GM23338 (cell line): ENCODE data around the gene PPP6R1. TPM values are rescaled to one million over a fixed set of nuclear protein-coding genes. Genes with fewer than 3 reads are reported as not detected.

ENCODE experiments used
- ATAC-seq: fragments of 200-7000 bp; cut with Tn5 transposase; 3 replicates; pipeline ENCODE4 v1.9.1; 2020
- DNase-seq: peaks from one replicate; pipeline ENCODE4 v3.0.0-alpha.2; 2015; ENCODE audit warnings: low spot score
- H2AFZ ChIP-seq: fragments of 200-600 bp; sonication (generic); 2 replicates; pipeline ENCODE4 v1.8.0; 2016; ENCODE audit warnings: antibody characterized with exemption, mild to moderate bottlenecking, moderate library complexity
- H3F3A ChIP-seq: fragments of 200-600 bp; sonication (generic); replicated peaks from 2 replicates; pipeline ENCODE4 v1.8.0; 2017; ENCODE audit warnings: antibody characterized with exemption, mixed run types, low read depth
- H3K27ac ChIP-seq: fragments of 200-600 bp; sonication (generic); 2 replicates; pipeline ENCODE4 v1.6.1; 2016; ENCODE audit warnings: low read depth
- H3K27me3 ChIP-seq: fragments of 200-600 bp; sonication (generic); 2 replicates; pipeline ENCODE4 v1.8.0; 2016; ENCODE audit warnings: mild to moderate bottlenecking, mixed run types, moderate library complexity; ENCODE audit not compliant: insufficient read depth
- H3K36me3 ChIP-seq: fragments of 200-600 bp; sonication (generic); 2 replicates; pipeline ENCODE4 v1.8.0; 2016; ENCODE audit warnings: mild to moderate bottlenecking; ENCODE audit not compliant: insufficient read depth
- H3K4me1 ChIP-seq: fragments of 200-600 bp; sonication (generic); 2 replicates; pipeline ENCODE4 v1.8.0; 2016; ENCODE audit warnings: mild to moderate bottlenecking, moderate library complexity; ENCODE audit not compliant: insufficient read depth
- H3K4me2 ChIP-seq: fragments of 200-600 bp; sonication (generic); 2 replicates; pipeline ENCODE4 v1.7.1; 2017; ENCODE audit warnings: mixed run types
- H3K4me3 ChIP-seq: fragments of 200-600 bp; sonication (generic); 2 replicates; pipeline ENCODE4 v1.6.1; 2016; ENCODE audit warnings: mixed run types
- H3K79me2 ChIP-seq: fragments of 200-600 bp; sonication (generic); replicated peaks from 2 replicates; pipeline ENCODE4 v1.8.0; 2017; ENCODE audit warnings: mild to moderate bottlenecking; ENCODE audit not compliant: insufficient read depth
- H3K9me2 ChIP-seq: fragments of 200-600 bp; sonication (generic); 2 replicates; pipeline ENCODE4 v1.8.0; 2017; ENCODE audit not compliant: insufficient read depth
- H4K20me1 ChIP-seq: fragments of 200-600 bp; sonication (generic); replicated peaks from 2 replicates; pipeline ENCODE4 v1.8.0; 2017; ENCODE audit warnings: mild to moderate bottlenecking; ENCODE audit not compliant: insufficient read depth
- H3K27ac Mint-ChIP-seq: 2 replicates; pipeline ENCODE4 v1.8.0; 2020; ENCODE audit warnings: inconsistent platforms, mild to moderate bottlenecking, moderate library complexity, mixed read lengths
- H3K27me3 Mint-ChIP-seq: 3 replicates; pipeline ENCODE4 v1.8.0; 2022; ENCODE audit warnings: low read depth, mild to moderate bottlenecking, moderate library complexity, mixed read lengths, inconsistent platforms; ENCODE audit not compliant: insufficient read depth, poor library complexity
- H3K36me3 Mint-ChIP-seq: 3 replicates; pipeline ENCODE4 v1.8.0; 2021; ENCODE audit warnings: low read depth, mild to moderate bottlenecking, inconsistent platforms, moderate library complexity, mixed read lengths
- H3K4me1 Mint-ChIP-seq: 3 replicates; pipeline ENCODE4 v1.8.0; 2020; ENCODE audit warnings: mild to moderate bottlenecking, inconsistent platforms, mixed read lengths
- H3K4me3 Mint-ChIP-seq: 3 replicates; pipeline ENCODE4 v1.8.0; 2021; ENCODE audit warnings: moderate library complexity, mild to moderate bottlenecking, inconsistent platforms, mixed read lengths
- H3K9me3 Mint-ChIP-seq: 3 replicates; pipeline ENCODE4 v1.8.0; 2020; ENCODE audit warnings: moderate library complexity, mild to moderate bottlenecking, inconsistent platforms, mixed read lengths
- CREB1 ChIP-seq: fragments of 250-450 bp; sonication (Bioruptor Pico); IDR thresholded peaks from 2 replicates; pipeline ENCODE4 v1.5.0; 2020; ENCODE audit warnings: low read depth, mild to moderate bottlenecking, moderate library complexity
- CTCF ChIP-seq, 2 experiments: fragments of 200-600 bp in 1 of 2; sonication (generic) in 1 of 2; conservative IDR thresholded peaks; 2 replicates each; pipeline versions ENCODE4 v1.5.1 to v1.6.1; 2016 to 2017; ENCODE audit warnings: antibody characterized with exemption in 2 of 2, low read depth in 2 of 2, mild to moderate bottlenecking in 2 of 2, moderate library complexity in 1 of 2
- ETS1 ChIP-seq: IDR thresholded peaks from 2 replicates; pipeline ENCODE4 v1.6.1; 2016; ENCODE audit warnings: antibody characterized with exemption
- EZH2 ChIP-seq: fragments of 200-600 bp; sonication (generic); IDR thresholded peaks from one replicate; pipeline ENCODE4 v1.8.0; 2017; ENCODE audit warnings: antibody characterized with exemption, mild to moderate bottlenecking, low read depth; ENCODE audit not compliant: unreplicated experiment
- EZH2phosphoT487 ChIP-seq: fragments of 200-600 bp; sonication (generic); IDR thresholded peaks from one replicate; pipeline ENCODE4 v1.8.1; 2018; ENCODE audit warnings: antibody characterized with exemption; ENCODE audit not compliant: unreplicated experiment
- JUNB ChIP-seq: IDR thresholded peaks from one replicate; pipeline ENCODE4 v1.6.1; 2016; ENCODE audit warnings: antibody characterized with exemption; ENCODE audit not compliant: unreplicated experiment
- NANOG ChIP-seq: IDR thresholded peaks from 2 replicates; pipeline ENCODE4 v1.6.1; 2016; ENCODE audit warnings: antibody characterized with exemption, borderline replicate concordance
- POLR2AphosphoS5 ChIP-seq: IDR thresholded peaks from 2 replicates; pipeline ENCODE4 v1.6.1; 2016; ENCODE audit warnings: antibody characterized with exemption, low read depth
- STAT1 ChIP-seq: IDR thresholded peaks from one replicate; pipeline ENCODE4 v1.6.1; 2016; ENCODE audit warnings: antibody characterized with exemption; ENCODE audit not compliant: unreplicated experiment
- ZNF114 ChIP-seq: fragments of 250-450 bp; sonication (Bioruptor Pico); IDR thresholded peaks from 2 replicates; pipeline ENCODE4 v1.5.0; 2020; ENCODE audit warnings: mild to moderate bottlenecking, moderate library complexity
- ZNF331 ChIP-seq: fragments of 250-450 bp; sonication (Bioruptor Pico); IDR thresholded peaks from 2 replicates; pipeline ENCODE4 v1.5.0; 2020; ENCODE audit warnings: low read depth, mild to moderate bottlenecking, moderate library complexity
- polyA plus RNA-seq: library from polyadenylated mRNA; unstranded; fragments of >200 nt; fragmentation: Nextera tagmentation; extraction: Ambion mirVana; gene quantifications from 2 replicates; pipeline ENCODE4 v1.2.1, GENCODE V29; 2016
- total RNA-seq: library from RNA; depleted of rRNA; stranded (reverse); fragments of >200 nt; shearing (Covaris generic); gene quantifications from 2 replicates; pipeline ENCODE4 v1.2.3, GENCODE V29; 2014
- TF ChIP-seq, protein P1 (sequence below): IDR thresholded peaks from one replicate; pipeline ENCODE4 v1.6.1; 2018; ENCODE audit warnings: antibody characterized with exemption; ENCODE audit not compliant: unreplicated experiment
- TF ChIP-seq, protein P2 (sequence below): fragments of 250-450 bp; sonication (Bioruptor Pico); IDR thresholded peaks from 2 replicates; pipeline ENCODE4 v1.5.0; 2020; ENCODE audit warnings: mild to moderate bottlenecking, moderate library complexity

The PPP6R1 gene
- total and polyA plus RNA-seq, 2 experiments from 2014 or later, result 22.2 to 70.8 TPM

DNA sequence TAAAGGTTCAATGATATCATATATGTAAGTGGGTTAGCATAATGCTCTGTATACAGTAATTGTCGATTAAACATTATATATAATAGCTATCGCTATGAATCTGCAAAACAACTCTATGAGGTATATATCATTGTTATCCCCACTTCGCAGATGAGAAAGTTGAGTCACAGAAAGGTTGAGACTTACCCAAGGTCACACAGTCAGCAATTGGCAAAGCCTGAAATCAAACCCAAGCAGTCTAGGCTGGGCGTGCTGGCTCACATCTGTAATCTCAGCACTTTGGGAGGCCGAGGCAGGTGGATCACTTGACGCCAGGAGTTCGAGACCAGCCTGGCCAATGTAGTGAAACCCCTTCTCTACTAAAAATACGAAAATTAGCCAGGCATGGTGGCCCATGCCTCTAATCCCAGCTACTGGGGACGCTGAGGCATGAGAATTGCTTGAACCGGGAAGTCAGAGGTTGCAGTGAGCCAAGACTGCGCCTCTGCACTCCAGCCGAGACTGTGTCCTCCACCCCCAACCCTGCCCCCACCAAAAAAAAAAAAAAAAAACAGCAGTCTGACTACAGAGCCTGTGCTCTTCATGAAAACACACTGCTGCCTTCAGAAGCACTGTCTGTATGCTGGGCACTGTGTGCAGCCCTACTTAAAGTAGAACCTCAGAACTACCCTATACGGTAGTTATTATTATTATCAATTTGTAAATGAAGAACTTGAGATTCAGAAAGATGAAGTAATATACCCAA is 19.7 kb upstream of the PPP6R1 start:
- H3K4me2 ChIP-seq, result peak overlapping the region; percentile 95
- DNase-seq, result no peak
- peaks cover 7% of the 10 kb centered on the region for H4K20me1 ChIP-seq
- Mint-ChIP-seq H3K36me3 (peaks cover 10% of the 10 kb centered on the region; the same call in 2 of the 3 replicates), H3K4me1 (peaks cover 16% of the 10 kb centered on the region), H3K27ac (no peak overlapping the region), H3K4me3 (peak overlapping the region; percentile 95), H3K27me3 (peaks cover 26% of the 10 kb centered on the region), H3K9me3 (no peaks in the 10 kb centered on the region)
- H2AFZ ChIP-seq, result no peak overlapping the region
- no peak for TF ChIP-seq CTCF (conservative IDR thresholded peaks at IDR 0.05; ENCODE audit: low read depth in 2 of 2)
- TF ChIP-seq ETS1, result no peak
- TF ChIP-seq NANOG, result no peak
- no peak for TF ChIP-seq EZH2phosphoT487
- TF ChIP-seq CREB1 (CRISPR knock-in tag), result no peak
- no peak for TF ChIP-seq ZNF331
- no peak for TF ChIP-seq ZNF114 (CRISPR knock-in tag)
- TF ChIP-seq STAT1, result no peak
- TF ChIP-seq, protein P1, sequence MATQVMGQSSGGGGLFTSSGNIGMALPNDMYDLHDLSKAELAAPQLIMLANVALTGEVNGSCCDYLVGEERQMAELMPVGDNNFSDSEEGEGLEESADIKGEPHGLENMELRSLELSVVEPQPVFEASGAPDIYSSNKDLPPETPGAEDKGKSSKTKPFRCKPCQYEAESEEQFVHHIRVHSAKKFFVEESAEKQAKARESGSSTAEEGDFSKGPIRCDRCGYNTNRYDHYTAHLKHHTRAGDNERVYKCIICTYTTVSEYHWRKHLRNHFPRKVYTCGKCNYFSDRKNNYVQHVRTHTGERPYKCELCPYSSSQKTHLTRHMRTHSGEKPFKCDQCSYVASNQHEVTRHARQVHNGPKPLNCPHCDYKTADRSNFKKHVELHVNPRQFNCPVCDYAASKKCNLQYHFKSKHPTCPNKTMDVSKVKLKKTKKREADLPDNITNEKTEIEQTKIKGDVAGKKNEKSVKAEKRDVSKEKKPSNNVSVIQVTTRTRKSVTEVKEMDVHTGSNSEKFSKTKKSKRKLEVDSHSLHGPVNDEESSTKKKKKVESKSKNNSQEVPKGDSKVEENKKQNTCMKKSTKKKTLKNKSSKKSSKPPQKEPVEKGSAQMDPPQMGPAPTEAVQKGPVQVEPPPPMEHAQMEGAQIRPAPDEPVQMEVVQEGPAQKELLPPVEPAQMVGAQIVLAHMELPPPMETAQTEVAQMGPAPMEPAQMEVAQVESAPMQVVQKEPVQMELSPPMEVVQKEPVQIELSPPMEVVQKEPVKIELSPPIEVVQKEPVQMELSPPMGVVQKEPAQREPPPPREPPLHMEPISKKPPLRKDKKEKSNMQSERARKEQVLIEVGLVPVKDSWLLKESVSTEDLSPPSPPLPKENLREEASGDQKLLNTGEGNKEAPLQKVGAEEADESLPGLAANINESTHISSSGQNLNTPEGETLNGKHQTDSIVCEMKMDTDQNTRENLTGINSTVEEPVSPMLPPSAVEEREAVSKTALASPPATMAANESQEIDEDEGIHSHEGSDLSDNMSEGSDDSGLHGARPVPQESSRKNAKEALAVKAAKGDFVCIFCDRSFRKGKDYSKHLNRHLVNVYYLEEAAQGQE, result no peak
- no peak for TF ChIP-seq JUNB
- no peak for TF ChIP-seq POLR2AphosphoS5
- TF ChIP-seq, protein P2, sequence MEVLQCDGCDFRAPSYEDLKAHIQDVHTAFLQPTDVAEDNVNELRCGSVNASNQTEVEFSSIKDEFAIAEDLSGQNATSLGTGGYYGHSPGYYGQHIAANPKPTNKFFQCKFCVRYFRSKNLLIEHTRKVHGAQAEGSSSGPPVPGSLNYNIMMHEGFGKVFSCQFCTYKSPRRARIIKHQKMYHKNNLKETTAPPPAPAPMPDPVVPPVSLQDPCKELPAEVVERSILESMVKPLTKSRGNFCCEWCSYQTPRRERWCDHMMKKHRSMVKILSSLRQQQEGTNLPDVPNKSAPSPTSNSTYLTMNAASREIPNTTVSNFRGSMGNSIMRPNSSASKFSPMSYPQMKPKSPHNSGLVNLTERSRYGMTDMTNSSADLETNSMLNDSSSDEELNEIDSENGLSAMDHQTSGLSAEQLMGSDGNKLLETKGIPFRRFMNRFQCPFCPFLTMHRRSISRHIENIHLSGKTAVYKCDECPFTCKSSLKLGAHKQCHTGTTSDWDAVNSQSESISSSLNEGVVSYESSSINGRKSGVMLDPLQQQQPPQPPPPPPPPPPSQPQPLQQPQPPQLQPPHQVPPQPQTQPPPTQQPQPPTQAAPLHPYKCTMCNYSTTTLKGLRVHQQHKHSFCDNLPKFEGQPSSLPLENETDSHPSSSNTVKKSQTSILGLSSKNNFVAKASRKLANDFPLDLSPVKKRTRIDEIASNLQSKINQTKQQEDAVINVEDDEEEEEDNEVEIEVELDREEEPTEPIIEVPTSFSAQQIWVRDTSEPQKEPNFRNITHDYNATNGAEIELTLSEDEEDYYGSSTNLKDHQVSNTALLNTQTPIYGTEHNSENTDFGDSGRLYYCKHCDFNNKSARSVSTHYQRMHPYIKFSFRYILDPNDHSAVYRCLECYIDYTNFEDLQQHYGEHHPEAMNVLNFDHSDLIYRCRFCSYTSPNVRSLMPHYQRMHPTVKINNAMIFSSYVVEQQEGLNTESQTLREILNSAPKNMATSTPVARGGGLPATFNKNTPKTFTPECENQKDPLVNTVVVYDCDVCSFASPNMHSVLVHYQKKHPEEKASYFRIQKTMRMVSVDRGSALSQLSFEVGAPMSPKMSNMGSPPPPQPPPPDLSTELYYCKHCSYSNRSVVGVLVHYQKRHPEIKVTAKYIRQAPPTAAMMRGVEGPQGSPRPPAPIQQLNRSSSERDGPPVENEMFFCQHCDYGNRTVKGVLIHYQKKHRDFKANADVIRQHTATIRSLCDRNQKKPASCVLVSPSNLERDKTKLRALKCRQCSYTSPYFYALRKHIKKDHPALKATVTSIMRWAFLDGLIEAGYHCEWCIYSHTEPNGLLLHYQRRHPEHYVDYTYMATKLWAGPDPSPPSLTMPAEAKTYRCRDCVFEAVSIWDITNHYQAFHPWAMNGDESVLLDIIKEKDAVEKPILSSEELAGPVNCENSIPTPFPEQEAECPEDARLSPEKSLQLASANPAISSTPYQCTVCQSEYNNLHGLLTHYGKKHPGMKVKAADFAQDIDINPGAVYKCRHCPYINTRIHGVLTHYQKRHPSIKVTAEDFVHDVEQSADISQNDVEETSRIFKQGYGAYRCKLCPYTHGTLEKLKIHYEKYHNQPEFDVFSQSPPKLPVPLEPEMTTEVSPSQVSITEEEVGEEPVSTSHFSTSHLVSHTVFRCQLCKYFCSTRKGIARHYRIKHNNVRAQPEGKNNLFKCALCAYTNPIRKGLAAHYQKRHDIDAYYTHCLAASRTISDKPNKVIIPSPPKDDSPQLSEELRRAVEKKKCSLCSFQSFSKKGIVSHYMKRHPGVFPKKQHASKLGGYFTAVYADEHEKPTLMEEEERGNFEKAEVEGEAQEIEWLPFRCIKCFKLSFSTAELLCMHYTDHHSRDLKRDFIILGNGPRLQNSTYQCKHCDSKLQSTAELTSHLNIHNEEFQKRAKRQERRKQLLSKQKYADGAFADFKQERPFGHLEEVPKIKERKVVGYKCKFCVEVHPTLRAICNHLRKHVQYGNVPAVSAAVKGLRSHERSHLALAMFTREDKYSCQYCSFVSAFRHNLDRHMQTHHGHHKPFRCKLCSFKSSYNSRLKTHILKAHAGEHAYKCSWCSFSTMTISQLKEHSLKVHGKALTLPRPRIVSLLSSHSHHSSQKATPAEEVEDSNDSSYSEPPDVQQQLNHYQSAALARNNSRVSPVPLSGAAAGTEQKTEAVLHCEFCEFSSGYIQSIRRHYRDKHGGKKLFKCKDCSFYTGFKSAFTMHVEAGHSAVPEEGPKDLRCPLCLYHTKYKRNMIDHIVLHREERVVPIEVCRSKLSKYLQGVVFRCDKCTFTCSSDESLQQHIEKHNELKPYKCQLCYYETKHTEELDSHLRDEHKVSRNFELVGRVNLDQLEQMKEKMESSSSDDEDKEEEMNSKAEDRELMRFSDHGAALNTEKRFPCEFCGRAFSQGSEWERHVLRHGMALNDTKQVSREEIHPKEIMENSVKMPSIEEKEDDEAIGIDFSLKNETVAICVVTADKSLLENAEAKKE (CRISPR knock-in tag), result no peak
- TF ChIP-seq EZH2, result no peak
- H3K9me2 ChIP-seq, result no peaks in the 10 kb centered on the region
- H3K27me3 ChIP-seq, result no peaks in the 10 kb centered on the region
- peaks cover 11% of the 10 kb centered on the region; the same call in 1 of the 2 replicates for H3K79me2 ChIP-seq
- H3K4me3 ChIP-seq, result peak overlapping the region; percentile 96
- no peaks in the 10 kb centered on the region for H3K36me3 ChIP-seq
- ATAC-seq, result no peak
- H3K27ac ChIP-seq, result no peak overlapping the region
- peaks cover 16% of the 10 kb centered on the region for H3K4me1 ChIP-seq
- peaks cover 21% of the 10 kb centered on the region for H3F3A ChIP-seq
